ENCODE data around the gene TDRD7. TPM values are rescaled to one million over a fixed set of nuclear protein-coding genes. Genes with fewer than 3 reads are reported as not detected.

Gene TDRD7
- polyA plus RNA-seq, 1 donor from 2014 or later, result 9.7 TPM

DNA sequence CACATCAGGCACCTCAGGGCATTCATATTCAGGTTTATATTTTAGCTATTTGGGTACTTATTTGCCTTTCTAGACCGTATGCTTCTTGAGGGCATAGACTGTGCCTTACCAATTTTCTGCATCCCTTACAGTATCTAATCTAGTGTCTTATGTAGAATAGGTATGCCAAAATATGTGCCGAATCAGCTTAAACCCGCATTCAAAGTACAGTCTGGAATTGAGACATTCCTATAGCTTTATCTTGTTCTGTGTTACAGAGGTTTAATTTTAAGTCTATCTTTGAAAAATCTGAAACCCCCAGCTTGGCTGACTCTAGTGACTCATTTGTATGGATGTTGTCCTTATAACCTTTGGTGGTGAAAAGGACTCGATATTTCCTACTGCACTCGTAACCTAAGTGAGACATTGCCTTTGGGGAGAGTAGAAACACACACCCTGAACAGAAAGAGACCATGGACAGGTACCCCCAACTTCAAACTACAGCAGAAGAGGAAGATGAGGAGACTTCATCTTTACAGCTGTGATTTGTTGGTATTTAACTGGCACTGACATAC, 62.6 kb downstream of the TDRD7 start:
- TF ChIP-seq, protein P1, sequence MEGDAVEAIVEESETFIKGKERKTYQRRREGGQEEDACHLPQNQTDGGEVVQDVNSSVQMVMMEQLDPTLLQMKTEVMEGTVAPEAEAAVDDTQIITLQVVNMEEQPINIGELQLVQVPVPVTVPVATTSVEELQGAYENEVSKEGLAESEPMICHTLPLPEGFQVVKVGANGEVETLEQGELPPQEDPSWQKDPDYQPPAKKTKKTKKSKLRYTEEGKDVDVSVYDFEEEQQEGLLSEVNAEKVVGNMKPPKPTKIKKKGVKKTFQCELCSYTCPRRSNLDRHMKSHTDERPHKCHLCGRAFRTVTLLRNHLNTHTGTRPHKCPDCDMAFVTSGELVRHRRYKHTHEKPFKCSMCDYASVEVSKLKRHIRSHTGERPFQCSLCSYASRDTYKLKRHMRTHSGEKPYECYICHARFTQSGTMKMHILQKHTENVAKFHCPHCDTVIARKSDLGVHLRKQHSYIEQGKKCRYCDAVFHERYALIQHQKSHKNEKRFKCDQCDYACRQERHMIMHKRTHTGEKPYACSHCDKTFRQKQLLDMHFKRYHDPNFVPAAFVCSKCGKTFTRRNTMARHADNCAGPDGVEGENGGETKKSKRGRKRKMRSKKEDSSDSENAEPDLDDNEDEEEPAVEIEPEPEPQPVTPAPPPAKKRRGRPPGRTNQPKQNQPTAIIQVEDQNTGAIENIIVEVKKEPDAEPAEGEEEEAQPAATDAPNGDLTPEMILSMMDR (IDR thresholded peaks at IDR 0.05; ENCODE audit: poor library complexity, severe bottlenecking), result no peak
- TF ChIP-seq RAD21 (conservative IDR thresholded peaks at IDR 0.05) (no peak), MXI1 (conservative IDR thresholded peaks at IDR 0.05; ENCODE audit: poor library complexity, severe bottlenecking) (no peak), TAF1 (IDR thresholded peaks at IDR 0.05; ENCODE audit: low read depth) (no peak), POLR2AphosphoS5 (IDR thresholded peaks at IDR 0.05) (no peak), EZH2 (IDR thresholded peaks at IDR 0.05; ENCODE audit: borderline replicate concordance, insufficient read depth, low read length, poor library complexity, severe bottlenecking) (no peak), EP300 (conservative IDR thresholded peaks at IDR 0.05; ENCODE audit: poor library complexity, severe bottlenecking) (no peak), SMC3 (conservative IDR thresholded peaks at IDR 0.05; ENCODE audit: poor library complexity) (no peak)
- TF ChIP-seq, protein P2, sequence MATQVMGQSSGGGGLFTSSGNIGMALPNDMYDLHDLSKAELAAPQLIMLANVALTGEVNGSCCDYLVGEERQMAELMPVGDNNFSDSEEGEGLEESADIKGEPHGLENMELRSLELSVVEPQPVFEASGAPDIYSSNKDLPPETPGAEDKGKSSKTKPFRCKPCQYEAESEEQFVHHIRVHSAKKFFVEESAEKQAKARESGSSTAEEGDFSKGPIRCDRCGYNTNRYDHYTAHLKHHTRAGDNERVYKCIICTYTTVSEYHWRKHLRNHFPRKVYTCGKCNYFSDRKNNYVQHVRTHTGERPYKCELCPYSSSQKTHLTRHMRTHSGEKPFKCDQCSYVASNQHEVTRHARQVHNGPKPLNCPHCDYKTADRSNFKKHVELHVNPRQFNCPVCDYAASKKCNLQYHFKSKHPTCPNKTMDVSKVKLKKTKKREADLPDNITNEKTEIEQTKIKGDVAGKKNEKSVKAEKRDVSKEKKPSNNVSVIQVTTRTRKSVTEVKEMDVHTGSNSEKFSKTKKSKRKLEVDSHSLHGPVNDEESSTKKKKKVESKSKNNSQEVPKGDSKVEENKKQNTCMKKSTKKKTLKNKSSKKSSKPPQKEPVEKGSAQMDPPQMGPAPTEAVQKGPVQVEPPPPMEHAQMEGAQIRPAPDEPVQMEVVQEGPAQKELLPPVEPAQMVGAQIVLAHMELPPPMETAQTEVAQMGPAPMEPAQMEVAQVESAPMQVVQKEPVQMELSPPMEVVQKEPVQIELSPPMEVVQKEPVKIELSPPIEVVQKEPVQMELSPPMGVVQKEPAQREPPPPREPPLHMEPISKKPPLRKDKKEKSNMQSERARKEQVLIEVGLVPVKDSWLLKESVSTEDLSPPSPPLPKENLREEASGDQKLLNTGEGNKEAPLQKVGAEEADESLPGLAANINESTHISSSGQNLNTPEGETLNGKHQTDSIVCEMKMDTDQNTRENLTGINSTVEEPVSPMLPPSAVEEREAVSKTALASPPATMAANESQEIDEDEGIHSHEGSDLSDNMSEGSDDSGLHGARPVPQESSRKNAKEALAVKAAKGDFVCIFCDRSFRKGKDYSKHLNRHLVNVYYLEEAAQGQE (IDR thresholded peaks at IDR 0.05; ENCODE audit: borderline replicate concordance), result no peak
- H3K27ac ChIP-seq (ENCODE audit: low read length), result no peak overlapping the region
- H3K36me3 ChIP-seq (ENCODE audit: insufficient read depth, low read length), result no peaks in the 10 kb centered on the region

DNA sequence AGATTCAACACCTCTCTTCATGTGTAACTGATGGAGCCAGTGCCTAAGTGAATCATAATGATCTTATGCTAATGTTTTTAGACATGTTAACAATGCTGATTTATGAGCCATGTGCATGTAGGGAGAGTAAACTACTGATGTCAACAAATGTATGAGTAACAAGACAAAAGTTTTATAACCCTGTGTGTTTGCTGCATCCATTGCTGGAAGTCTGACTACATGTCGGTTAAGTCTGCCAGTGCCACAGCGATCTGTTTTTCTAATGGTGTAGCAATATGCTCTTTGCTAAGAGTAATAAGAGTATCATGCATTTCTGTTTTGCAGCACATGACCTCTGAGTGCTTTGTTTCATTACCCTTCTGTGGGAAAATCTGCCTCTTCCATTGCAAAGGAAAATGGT, 63.2 kb downstream of the TDRD7 start:
- Histone ChIP-seq H3K9me2 (ENCODE audit: insufficient read depth, low read length) (no peaks in the 10 kb centered on the region), H3K4me3 (ENCODE audit: low read length) (no peak overlapping the region), H3K9ac (ENCODE audit: low read length) (no peak overlapping the region), H3K36me3 (ENCODE audit: insufficient read depth, low read length) (no peaks in the 10 kb centered on the region), H3K79me2 (replicated peaks; ENCODE audit: insufficient read depth, low read length) (no peaks in the 10 kb centered on the region), H3K27ac (ENCODE audit: low read length) (no peak overlapping the region), H3K9me3 (ENCODE audit: low read length) (no peaks in the 10 kb centered on the region), H3F3A (ENCODE audit: insufficient read depth, low read length, poor library complexity, severe bottlenecking) (no peaks in the 10 kb centered on the region), H3K27me3 (ENCODE audit: insufficient read depth, low read depth, low read length) (no peaks in the 10 kb centered on the region), H2AFZ (ENCODE audit: low read depth, low read length) (no peak overlapping the region), H4K20me1 (ENCODE audit: insufficient read depth) (no peaks in the 10 kb centered on the region), H3K4me2 (ENCODE audit: low read length) (no peak overlapping the region)
- TF ChIP-seq, protein P1 (IDR thresholded peaks at IDR 0.05; ENCODE audit: poor library complexity, severe bottlenecking), result no peak
- TF ChIP-seq MXI1 (conservative IDR thresholded peaks at IDR 0.05; ENCODE audit: poor library complexity, severe bottlenecking), result no peak
- TF ChIP-seq EP300 (conservative IDR thresholded peaks at IDR 0.05; ENCODE audit: poor library complexity, severe bottlenecking), result no peak

More for the DNA sequence above, 62.6 kb downstream of the TDRD7 start:
- Histone ChIP-seq H3K9ac (ENCODE audit: low read length) (no peak overlapping the region), H4K20me1 (ENCODE audit: insufficient read depth) (no peaks in the 10 kb centered on the region), H3K27me3 (ENCODE audit: insufficient read depth, low read depth, low read length) (no peaks in the 10 kb centered on the region), H3K79me2 (replicated peaks; ENCODE audit: insufficient read depth, low read length) (no peaks in the 10 kb centered on the region), H3K4me3 (ENCODE audit: low read length) (no peak overlapping the region), H3K4me2 (ENCODE audit: low read length) (no peak overlapping the region), H2AFZ (ENCODE audit: low read depth, low read length) (no peak overlapping the region), H3K9me3 (ENCODE audit: low read length) (no peaks in the 10 kb centered on the region), H3F3A (ENCODE audit: insufficient read depth, low read length, poor library complexity, severe bottlenecking) (no peaks in the 10 kb centered on the region), H3K9me2 (ENCODE audit: insufficient read depth, low read length) (no peaks in the 10 kb centered on the region)
